Thoracic aorta (tissue), 2 donors: ENCODE results near the gene ADAD2. TPM values are rescaled to one million over a fixed set of nuclear protein-coding genes. Genes with fewer than 3 reads are reported as not detected.

ENCODE experiments used
- ATAC-seq: fragments of 150-250 bp; one replicate; pipeline ENCODE4 v1.8.0; 2017; ENCODE audit warnings: low read depth; ENCODE audit not compliant: insufficient number of reproducible peaks, low FRiP score
- DNase-seq: peaks from one replicate; pipeline ENCODE4 v3.0.0-alpha.2; 2020; ENCODE audit warnings: low spot score
- H3K27ac ChIP-seq, 2 donors: fragments of 200-600 bp; sonication (generic); 1 replicate in 1 of 2; 2 replicates in 1 of 2; pipeline ENCODE4 v1.5.1; 2016; ENCODE audit warnings: mild to moderate bottlenecking in 2 of 2, moderate library complexity in 2 of 2
- H3K27me3 ChIP-seq: fragments of 200-600 bp; sonication (generic); replicated peaks from 2 replicates; pipeline ENCODE4 v1.6.0; 2016; ENCODE audit warnings: mild to moderate bottlenecking; ENCODE audit not compliant: insufficient read depth
- H3K36me3 ChIP-seq: fragments of 200-600 bp; sonication (generic); one replicate; pipeline ENCODE4 v1.5.1; 2016
- H3K4me1 ChIP-seq, 2 donors: fragments of 200-600 bp; sonication (generic); 1 replicate in 1 of 2; 2 replicates in 1 of 2; pipeline versions ENCODE4 v1.5.1 to v1.6.0; 2016; ENCODE audit warnings: low read depth in 2 of 2, mild to moderate bottlenecking in 1 of 2; ENCODE audit not compliant: control insufficient read depth in 1 of 2
- H3K4me3 ChIP-seq: fragments of 200-600 bp; sonication (generic); 2 replicates; pipeline ENCODE4 v1.5.1; 2016; ENCODE audit warnings: mild to moderate bottlenecking
- H3K9me3 ChIP-seq: fragments of 200-600 bp; sonication (generic); 2 replicates; pipeline ENCODE4 v1.5.1; 2016
- CTCF ChIP-seq: fragments of 200-600 bp; sonication (generic); IDR thresholded peaks from one replicate; pipeline ENCODE4 v1.5.1; 2019; ENCODE audit warnings: antibody characterized with exemption
- total RNA-seq, 2 donors: library from RNA; depleted of rRNA; stranded (reverse); fragments of >200 nt; gene quantifications; one replicate each; pipeline versions ENCODE4 v1.1.0 to v1.2.3, GENCODE V29; 2016

The ADAD2 gene
- total RNA-seq, 2 donors from 2014 or later, result not detected

GRCh38 chr16:84196101-84196500 is 5.1 kb downstream of the ADAD2 start:
- Histone ChIP-seq H3K27me3 (no peaks in the 10 kb centered on the region), H3K4me1 (no peaks in the 10 kb centered on the region), H3K9me3 (no peaks in the 10 kb centered on the region), H3K36me3 (no peaks in the 10 kb centered on the region), H3K4me3 (no peak overlapping the region), H3K27ac (no peak overlapping the region)
- DNase-seq, result no peak
- no peak for ATAC-seq
- TF ChIP-seq CTCF, result no peak

GRCh38 chr16:84196727-84197394 is 5.9 kb downstream of the ADAD2 start:
- ATAC-seq (no peak), DNase-seq (no peak)
- Histone ChIP-seq H3K4me3 (no peak overlapping the region), H3K4me1 (no peaks in the 10 kb centered on the region), H3K9me3 (no peaks in the 10 kb centered on the region), H3K36me3 (no peaks in the 10 kb centered on the region), H3K27ac (no peak overlapping the region), H3K27me3 (no peaks in the 10 kb centered on the region)
- TF ChIP-seq CTCF, result no peak

GRCh38 chr16:84197466-84198128 is 6.6 kb downstream of the ADAD2 start:
- ATAC-seq (no peak), DNase-seq (no peak)
- H3K9me3 ChIP-seq, result no peaks in the 10 kb centered on the region
- H3K27me3 ChIP-seq, result no peaks in the 10 kb centered on the region
- TF ChIP-seq CTCF, result no peak
- no peaks in the 10 kb centered on the region for H3K36me3 ChIP-seq
- no peak overlapping the region for H3K27ac ChIP-seq
- no peaks in the 10 kb centered on the region for H3K4me1 ChIP-seq
- no peak overlapping the region for H3K4me3 ChIP-seq

DNA sequence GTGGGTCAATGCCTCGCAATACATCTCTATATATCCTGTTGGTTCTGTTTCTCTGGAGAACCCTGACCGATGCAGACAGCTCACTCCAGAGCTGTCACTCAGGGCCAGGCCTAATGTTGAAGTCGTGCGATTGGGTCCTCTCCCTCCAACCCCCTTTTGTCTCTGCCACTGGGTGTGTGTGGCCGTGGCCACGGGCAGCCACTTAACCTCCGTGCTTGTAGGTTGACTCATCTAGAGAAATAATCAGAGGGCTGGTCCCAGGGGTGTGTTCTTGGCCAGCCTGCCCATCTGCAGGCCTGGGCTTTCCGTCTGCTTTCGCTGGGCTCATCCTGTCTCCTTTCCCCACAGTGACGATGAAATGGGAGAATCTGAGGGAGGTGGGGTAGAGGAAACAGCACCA is 7.4 kb downstream of the ADAD2 start:
- ATAC-seq (no peak), DNase-seq (no peak)
- no peaks in the 10 kb centered on the region for H3K4me1 ChIP-seq
- H3K36me3 ChIP-seq, result no peaks in the 10 kb centered on the region
- no peaks in the 10 kb centered on the region for H3K9me3 ChIP-seq
- H3K27me3 ChIP-seq, result no peaks in the 10 kb centered on the region
- H3K27ac ChIP-seq, result no peak overlapping the region
- no peak overlapping the region for H3K4me3 ChIP-seq
- TF ChIP-seq CTCF, result no peak

DNA sequence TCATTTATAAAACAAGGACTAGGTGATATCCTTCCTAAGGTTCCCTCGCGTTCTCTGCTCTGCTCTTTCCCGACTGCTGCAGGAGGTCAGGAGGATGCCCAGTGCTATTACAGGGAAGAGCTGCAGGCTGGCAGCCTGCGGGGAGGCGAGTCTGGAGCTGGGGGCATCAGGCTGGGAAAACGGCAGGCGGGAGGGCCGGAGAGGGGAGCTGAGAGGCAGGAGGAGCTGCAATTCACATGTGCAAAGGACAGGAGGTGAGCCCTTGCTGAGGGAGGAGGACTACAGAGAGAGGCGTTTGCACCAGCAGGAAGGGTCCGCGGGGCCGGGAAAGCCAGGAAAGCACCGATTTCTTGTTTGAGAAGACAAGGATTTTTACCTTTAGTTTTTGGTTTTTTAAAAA is 8.1 kb downstream of the ADAD2 start:
- Histone ChIP-seq H3K27me3 (no peaks in the 10 kb centered on the region), H3K36me3 (no peaks in the 10 kb centered on the region), H3K4me1 (no peaks in the 10 kb centered on the region), H3K4me3 (no peak overlapping the region), H3K27ac (no peak overlapping the region), H3K9me3 (no peaks in the 10 kb centered on the region)
- DNase-seq (no peak), ATAC-seq (no peak)
- no peak for TF ChIP-seq CTCF
